Stimulated activated CD8-positive, alpha-beta memory T cell treated with anti-CD3 and anti-CD28 coated beads, Interleukin-4, amount 100 ng/mL, for 1 hour (primary cell): Measurements from ENCODE around the gene MAT2B.
"Not testable (repeated sequence)": the region's sequence is repeated elsewhere in the genome, so short reads cannot be mapped to it uniquely, and the experiment has no call there.

Experiments used
- DNase-seq, 2 donors: peaks; one replicate each; pipeline ENCODE4 v3.0.0-alpha.2; 2020; ENCODE audit warnings: low read depth in 2 of 2, low spot score in 1 of 2

Gene MAT2B

DNA sequence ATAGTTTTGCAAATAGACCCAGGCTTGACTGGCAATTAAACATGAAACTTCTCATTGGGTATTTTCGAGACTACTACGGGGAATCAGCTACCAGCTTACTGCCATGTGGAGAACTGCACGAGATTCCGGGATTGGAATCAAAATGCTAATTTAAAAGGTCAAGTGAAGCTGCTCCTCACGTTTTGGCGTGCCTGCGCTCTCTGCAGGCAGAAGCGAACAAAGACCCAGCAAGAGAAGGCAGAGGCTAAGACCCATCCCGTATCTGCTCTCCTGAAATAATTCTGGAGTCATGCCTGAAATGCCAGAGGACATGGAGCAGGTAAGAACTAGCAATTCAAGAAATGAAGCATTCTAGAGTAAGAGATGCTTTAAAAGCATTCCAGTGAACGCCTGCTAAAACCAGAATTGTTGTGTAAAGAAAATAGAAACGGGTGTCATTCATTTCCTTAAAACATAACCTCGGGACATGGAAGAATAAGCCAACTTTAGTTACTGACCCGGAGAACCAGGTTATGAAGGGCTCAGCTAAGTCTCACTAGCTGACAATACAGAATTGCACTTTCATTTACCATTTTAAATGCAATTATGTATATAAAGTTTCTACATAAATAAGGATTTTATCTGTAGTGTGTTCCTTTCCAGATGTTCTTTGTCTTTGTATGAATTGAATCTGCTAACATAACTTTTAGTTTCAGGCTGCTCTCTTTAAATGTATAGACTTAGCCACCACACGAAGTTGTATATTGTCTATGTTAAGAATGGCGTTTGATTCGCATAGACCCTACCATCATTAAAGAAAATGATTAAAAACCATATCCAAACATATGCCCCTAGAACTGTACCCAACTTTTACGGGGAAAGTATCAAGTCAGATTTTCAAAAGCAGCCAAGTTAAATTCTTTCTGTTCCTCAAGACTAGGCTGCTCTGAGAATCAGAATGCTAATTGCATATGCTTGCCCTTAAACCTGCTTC lies 2.0 kb upstream of the MAT2B start:
- DNase-seq: no peak

DNA sequence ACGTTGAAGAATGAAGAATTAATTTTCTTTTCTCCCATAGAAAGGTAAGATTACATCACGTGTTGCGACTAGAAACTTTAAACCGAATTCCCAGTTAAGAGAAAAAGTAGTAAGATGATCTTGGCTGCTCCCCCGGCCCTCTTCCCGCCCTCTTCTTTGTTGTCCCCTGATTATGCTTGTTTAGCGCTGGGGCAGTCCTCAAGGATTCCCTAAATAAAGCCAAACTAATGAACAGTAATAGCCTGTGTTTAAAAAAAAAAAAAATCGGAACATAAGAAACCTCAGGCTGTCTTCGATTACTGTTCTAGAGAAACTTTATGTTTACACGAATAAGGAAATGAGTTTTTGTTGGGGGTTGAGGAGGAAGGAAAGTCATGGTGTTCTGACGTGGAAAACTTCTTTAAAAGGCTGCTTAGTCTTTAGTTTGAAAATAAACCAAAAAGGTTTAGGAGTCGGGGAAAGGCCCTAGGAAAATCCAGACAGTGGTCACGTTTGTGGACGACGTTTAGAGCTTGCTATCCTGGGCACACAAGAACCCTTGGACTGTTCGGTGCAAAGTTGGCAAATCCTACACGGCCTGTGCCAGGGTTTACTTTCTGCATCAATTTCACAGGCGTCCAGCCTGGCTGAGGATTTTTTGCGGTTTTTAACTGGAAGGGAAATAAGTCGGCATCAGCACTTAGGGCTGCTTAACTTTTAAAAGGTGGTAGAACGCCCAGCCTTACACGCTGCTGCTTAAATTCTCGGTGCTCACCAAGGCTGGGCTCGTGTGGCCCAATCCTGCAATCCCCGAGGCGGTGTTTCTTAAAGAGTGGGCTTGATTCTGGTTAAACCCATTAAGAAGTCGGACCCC lies 1.1 kb upstream of the MAT2B start:
- no peak for DNase-seq

DNA sequence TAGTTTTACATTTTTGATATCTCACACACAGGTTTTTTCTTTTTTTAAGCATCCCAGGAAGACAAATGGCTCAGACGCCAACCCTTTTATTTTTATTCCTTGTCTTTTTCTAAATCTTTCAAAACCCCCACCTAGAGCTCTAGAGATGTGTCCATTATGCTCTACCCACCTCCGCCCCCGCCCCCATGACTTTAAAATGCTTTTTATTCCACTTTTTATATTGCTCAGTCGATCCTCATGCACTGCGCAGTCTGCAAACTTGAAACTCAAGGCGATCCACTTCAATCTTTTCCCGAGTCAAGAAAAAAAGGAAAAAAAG lies 411 bp upstream of the MAT2B start:
- no peak for DNase-seq

DNA sequence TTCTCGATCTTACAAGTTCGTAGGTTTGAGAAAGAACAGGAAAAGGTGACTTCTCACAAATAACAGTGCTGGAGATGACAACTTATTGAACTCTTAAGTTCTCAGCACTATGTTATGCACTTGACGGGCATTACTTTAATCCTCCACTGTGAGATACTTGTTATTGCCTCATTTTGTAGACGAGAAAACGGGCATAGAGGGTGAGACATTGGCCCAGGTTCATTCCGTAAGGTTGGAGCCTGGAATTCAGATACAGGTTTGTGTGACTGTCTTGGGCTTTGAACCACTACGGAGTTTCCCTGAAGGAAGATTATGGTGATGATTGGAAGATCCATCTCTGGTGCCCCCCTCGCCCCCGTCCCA lies 657 bp downstream of the MAT2B start:
- DNase-seq: no peak

DNA sequence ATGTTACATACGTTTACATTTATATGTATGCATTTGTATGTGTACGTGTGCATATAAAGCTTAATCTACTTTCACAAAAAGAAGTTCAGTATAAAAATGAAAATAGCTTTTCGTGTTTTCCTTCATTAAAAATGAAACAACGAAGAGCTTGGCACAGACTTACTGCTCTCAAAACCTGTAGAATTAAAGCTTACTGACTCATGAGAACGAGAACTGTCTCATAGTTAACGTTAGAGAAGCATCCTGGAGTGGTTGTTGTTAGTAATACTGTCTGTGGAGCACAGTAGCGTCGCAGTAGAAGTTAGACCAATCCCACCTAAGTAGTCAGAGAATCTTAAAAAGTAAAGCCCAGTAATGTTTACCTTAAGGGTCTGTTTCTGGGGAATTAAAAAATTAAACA lies 1.3 kb downstream of the MAT2B start:
- DNase-seq: no peak

DNA sequence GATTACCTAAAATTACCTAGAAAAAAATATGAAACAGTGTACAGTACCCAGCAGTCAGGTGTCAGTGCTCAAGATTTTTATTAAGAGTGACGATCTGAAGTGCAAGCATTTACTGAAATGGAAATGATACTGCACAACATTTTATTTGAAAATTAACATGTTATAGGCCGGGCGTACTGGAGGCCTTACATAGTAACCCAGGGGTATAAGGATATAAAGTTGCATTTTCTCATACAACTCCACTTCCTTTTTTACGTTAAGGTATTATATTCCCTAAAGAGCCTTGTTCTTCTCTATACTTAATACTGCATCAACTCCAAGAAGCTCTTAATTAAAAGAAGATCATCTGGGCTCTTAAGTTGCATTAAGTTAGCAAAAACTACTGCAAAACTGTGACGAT lies 3.3 kb downstream of the MAT2B start:
- no peak for DNase-seq

DNA sequence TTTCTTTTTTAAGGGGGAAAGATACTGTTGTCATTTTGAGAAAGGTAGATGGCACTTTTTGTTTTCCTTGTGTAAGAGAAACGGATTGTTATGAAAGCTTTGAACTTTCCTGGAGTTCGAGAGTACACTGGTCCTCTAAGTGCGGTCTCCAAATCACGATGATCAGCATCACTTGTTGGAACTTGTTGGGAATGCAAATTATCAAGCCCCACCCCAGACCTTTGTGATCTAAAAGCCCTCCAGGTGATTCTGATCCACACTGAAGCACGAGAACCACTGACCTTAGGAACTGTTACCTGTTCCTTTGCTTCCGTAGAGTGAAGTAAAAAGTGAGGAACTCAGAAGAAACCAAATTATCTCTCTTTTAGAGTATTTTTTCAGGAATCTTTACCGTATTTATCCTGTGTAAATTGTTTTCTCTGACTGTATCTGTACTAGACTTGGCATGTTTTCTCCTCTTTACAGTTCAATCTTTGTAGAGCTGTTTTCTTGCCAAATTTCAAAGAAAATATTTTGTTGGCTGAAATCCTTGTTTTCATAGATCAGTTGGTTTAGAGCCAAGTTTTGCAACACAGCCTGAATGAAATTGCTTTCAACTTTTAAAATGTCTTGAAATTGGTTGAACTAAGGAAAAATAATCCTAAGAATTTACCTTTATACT lies 4.0 kb downstream of the MAT2B start:
- DNase-seq: no peak

DNA sequence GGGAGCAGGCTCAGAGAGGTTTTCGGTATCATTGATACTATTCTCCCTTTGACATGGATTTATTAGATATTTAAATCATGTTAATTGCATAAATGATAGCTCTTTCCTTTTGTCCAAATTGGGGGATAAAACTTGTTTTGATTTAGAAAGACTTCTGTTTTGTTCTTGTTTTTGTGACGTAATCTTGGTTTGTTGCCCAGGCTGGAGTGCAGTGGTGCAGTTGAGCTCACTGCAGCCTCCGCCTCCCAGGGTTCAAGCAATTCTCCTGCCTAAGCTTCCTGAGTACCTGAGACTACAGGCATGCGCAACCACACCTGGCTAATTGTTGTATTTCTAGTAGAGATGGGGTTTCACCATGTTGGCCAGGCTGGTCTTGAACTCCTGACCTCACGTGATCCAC lies 7.1 kb downstream of the MAT2B start:
- no peak for DNase-seq

DNA sequence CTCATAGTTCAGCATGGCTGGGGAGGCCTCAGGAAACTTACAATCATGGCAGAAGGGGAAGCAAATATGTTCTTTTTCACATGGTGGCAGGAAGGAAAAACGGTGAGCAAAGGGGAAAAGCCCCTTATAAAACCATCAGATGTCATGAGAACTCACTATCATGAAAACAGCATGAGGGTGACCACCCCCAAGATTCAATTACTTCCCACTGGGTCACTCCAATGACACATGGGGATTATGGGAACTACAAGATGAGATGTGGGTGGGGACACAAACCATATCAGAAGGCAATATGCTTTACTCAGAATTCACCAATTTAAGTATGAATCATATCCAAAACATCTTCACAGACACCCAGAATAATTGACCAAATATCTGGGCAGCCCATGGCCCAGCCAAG lies 19.7 kb downstream of the MAT2B start:
- no peak for DNase-seq

DNA sequence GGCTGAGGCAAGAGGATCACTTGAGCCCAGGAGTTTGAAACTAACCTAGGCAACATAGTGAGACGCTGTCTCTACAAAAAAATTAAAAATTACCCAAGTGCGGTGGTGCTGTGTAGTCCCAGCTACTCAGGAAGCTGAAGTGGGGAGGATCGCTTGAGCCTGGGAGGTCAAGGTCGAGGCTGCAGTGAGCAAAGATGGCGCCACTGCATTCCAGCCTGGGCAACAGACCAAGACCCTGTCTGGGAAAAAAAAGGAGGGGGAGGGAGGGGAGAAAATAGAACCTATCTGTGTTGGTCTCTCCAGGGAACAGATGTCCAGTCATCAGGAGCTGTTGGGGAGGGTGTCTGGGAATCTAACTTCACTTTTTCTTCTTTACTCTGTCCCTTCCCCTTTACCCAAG lies 24.3 kb downstream of the MAT2B start:
- no peak for DNase-seq

DNA sequence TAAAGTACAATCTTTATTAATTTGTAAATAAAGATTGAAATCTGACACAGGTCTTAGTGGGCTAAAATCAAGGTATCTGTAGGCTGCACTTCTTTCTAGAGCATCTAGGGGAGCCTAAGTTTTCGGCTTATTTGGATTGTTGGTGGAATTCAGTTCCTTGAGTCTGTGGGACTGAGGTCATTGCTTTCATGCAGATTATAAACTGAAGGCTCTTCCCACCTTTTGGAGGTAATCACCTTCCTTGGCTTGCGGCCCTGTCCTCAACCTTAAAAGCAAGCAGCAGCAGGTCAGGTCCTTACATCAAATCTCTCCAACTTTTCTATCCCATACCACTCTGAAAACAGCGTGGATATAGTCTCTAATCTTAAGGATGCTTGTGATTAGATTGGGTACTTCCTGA lies 25.9 kb downstream of the MAT2B start:
- no peak for DNase-seq

DNA sequence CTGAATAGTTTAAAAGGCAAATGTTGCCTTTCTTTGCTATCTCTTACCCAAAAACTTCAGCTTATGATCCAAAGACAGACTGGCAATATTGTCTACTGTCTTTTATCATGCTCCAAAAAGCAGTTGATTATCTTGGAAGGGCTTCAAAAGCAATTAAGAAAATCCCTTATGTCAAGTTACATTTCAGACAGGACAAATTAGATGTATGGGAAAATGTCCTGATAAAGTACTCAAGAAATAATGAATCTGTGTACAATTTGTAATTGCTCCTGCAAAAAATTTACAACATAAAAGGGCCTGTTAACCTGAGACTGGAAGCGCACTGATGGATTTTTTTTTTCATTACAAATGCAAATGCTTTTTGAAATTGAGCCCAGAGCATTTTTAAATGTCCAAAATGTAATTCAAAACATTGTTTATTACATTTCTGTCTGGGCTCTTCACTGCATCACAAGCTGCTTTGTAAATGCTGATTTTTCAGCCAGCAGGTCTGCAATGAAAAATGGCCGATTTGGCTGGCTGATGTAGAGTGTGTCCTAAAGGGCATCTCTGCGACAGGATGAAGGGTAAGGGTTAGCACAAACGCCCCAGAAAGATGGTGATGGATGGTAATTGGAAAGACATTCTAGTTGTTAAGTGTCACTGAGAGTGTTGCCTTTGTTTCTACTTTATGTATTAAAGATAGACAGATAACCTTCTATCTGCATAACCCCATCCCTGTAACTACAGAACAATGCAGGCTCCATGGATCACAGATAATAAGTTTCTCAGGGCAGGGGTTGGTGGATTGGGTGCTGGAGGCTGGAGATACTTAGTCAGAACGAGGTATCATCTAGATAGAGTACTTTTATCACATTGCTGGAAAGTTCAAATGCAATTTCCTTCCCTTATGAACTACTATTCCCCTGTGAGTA lies 27.0 kb downstream of the MAT2B start:
- DNase-seq: no peak

DNA sequence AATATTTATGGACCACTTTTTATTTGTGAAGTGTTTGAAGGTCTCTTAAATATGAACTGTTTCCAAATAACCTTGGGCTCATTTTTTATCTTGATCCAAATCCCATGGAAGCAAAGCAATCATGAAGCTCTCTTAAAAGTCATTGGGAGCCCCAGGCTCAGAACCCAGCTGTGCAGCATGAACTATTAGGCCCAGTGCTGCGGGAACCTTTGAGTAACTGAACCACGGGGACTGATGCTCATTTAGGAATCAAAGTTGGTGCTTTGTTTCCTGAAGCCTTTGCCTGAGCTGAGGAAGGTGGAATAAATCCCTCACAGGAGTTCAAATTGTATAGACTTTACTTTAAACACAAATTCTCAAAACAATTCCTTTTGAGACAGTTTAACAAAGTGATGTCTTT lies 27.8 kb downstream of the MAT2B start:
- no peak for DNase-seq

DNA sequence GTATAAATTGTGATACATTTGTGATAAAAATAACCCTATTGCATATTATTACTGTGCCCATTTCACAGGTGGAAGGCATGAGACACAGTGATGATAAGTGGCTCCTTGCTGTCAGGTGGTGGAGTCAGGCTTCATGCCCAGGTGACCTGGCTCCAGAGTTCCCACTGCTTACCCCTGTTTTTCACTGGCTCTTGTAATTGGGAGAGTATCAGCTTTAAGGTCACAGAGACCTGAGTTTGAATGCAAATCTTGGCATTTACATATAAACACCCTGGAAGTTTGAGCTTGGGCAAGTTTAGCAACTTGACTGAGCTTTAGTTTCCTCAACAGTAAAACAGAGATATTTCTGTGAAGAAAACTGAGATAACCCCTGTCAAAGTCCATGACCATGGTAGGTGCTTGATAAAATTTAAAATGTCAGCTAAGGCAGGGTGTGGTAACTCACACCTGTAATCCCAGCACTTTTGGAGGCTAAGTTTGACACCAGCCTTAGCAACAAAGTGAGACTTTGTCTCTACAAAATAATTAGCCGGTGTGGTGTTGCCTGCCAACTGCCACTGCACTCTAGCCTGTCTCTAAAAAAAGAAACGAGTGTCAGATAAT lies 29.2 kb downstream of the MAT2B start:
- DNase-seq: no peak

DNA sequence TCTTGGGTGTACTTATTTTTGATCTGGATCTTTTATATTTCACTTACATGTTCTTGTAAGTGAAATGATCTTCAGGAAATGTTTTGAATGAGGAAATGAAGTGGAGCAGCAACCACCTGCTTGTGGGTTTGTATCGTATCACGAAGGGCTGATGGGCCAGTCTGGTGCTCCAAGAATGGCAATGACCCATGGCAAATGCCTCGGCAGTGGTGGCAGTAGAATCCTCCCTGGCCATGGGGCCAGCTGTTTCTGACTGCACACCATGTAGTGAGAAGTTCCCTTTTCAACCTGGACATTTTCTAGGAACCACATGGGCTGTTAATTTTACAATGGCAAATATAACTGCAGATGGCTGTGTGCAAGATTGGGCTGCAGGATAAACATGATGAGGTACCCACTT lies 29.9 kb downstream of the MAT2B start:
- DNase-seq: no peak

DNA sequence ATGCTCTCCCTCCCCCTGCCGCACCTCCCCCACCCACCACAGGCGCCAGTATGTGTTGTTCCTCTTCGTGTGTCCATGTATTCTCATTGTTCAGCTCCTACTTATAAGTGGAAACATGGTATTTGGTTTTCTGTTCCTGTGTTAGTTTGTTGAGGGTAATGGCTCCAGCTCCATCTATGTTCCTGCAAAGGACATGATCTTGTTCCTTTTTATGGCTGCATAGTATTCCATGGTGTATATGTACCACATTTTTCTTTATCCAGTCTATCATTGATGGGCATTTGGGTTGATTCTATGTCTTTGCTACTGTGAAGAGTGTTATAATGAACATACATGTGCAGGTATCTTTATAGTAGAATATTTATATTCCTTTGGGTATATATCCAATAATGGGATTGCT lies 31.0 kb downstream of the MAT2B start:
- not testable (repeated sequence) for DNase-seq

DNA sequence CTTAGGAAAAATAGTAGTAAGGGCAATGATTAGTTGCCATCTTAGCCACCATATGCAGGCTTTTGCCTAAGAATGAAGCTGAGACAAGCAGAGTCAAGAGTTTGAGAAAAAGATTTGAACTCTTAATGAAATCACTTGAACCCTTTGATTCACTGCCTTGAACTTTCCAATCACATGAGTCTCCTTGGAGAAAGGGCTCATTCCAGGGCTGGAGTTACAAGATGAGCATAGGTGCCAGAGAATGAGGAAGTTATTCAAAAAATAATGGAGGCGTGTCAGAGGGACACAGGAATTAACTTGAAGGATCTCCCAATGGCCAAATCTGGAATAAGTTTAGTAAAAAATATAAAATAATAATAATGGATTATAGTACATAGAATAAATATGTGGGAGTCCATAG lies 35.3 kb downstream of the MAT2B start:
- no peak for DNase-seq

DNA sequence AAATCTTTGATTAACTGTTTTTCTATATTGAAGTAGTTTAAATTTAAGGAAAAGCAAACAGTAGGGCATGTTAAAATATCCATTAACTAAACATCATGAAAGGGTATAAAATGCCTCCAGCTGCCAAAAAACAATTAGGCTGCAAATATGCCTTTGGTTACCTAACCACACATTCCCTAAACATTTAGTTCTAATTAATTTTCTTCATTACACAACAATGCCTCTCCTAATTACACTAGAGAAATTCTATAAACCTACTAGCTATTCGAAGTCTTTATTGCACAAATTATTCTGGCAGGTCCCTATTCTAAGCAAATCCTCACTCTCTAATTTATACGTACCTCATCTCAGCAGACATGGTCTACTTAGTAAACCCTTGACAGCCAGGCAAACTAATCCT lies 37.4 kb downstream of the MAT2B start:
- DNase-seq: no peak

DNA sequence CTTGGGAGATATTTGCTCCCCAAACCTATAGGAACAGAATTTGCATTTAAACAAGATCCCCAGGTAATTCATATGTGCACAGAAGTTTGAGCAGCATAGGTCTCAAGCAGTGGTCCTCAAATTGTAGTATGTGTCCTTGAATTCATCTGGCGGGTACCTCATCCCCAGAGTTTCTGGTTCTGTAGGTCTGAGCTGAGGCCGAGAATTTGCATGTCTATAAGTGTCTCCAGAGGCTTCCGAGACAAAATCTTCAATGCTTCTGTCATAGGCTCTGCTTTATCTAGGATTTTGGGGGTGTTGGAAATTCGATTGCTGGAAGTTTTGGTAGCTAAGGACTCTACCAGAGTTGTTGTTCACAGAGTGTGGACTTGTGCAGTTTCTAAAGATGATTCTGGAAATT lies 38.6 kb downstream of the MAT2B start:
- DNase-seq: no peak

DNA sequence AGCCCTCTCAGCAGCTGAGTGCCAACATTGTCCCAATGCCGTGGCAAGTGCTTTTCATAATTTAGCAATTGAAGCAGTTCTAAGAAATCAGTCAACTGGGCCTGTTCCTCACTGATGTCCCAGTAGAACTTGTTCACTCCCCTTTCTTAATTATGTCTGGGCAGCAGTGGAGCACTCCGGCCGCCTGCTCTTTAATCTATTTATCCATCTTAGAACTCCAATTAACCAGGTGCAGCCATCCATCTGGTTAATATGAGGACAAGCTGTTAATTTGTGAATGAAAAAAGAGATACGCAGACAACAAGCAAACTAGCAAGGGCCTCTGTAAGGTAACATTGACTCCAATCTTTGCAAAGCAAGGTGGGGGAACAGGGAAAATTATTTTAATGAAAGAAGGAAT lies 39.4 kb downstream of the MAT2B start:
- DNase-seq: no peak

DNA sequence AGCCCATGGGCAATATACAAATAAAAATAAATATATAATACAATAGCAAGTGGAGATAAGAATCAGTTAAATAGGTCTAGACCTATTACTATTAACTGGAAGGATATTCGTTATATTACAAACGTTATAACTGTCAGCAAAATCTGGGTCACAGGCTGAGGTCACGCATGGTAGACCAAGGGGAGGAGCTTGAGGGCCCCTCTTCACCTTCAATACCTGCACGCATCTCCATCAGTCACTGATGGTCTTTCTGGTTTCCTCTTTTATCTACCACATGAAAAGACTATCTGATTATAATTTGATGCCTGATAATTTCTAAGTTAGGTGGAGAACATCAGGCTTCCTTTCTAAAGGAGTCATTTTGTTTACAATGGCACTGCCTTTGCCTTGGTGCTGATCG lies 43.2 kb downstream of the MAT2B start:
- no peak for DNase-seq
